SK-N-SH treated with all-trans-retinoic acid at 6 μM for 48 hours (cell line): ENCODE measurements around the gene TMEM253.

Experiments
- ATAC-seq: fragments of 200-7000 bp; cut with Tn5 transposase; 3 replicates; pipeline ENCODE4 v1.9.1; 2020; ENCODE audit warnings: mild to moderate bottlenecking, moderate library complexity
- ARNTL ChIP-seq: fragments of 450-650 bp; formaldehyde crosslinking; IDR thresholded peaks from 2 replicates; pipeline ENCODE4 v1.5.0; 2020; ENCODE audit warnings: low read depth, mild to moderate bottlenecking, moderate library complexity, borderline replicate concordance
- BACH2 ChIP-seq: fragments of 250-450 bp; sonication (Bioruptor Pico); IDR thresholded peaks from 2 replicates; pipeline ENCODE4 v1.9.0; 2021; ENCODE audit warnings: mild to moderate bottlenecking, borderline replicate concordance
- CREB5 ChIP-seq: fragments of 250-450 bp; sonication (Bioruptor Pico); IDR thresholded peaks from 2 replicates; pipeline ENCODE4 v1.5.1; 2020; ENCODE audit warnings: low read depth, mild to moderate bottlenecking, moderate library complexity
- CSDC2 ChIP-seq: fragments of 250-450 bp; sonication (Bioruptor Pico); IDR thresholded peaks from 2 replicates; pipeline ENCODE4 v1.5.0; 2020; ENCODE audit warnings: mild to moderate bottlenecking, moderate library complexity
- CSRNP3 ChIP-seq: fragments of 250-450 bp; sonication (Bioruptor Pico); IDR thresholded peaks from 2 replicates; pipeline ENCODE4 v1.5.1; 2021; ENCODE audit warnings: mild to moderate bottlenecking, moderate library complexity
- ESRRG ChIP-seq: fragments of 250-450 bp; sonication (Bioruptor Pico); IDR thresholded peaks from 2 replicates; pipeline ENCODE4 v1.6.1; 2021; ENCODE audit warnings: mild to moderate bottlenecking
- GLIS3 ChIP-seq: fragments of 250-450 bp; sonication (Bioruptor Pico); IDR thresholded peaks from 2 replicates; pipeline ENCODE4 v1.5.0; 2020; ENCODE audit warnings: mild to moderate bottlenecking, moderate library complexity
- ISL1 ChIP-seq: fragments of 250-450 bp; sonication (Bioruptor Pico); IDR thresholded peaks from 2 replicates; pipeline ENCODE4 v2.1.2; 2022; ENCODE audit warnings: mild to moderate bottlenecking, moderate library complexity
- OSR1 ChIP-seq: fragments of 250-450 bp; sonication (Bioruptor Pico); IDR thresholded peaks from 2 replicates; pipeline ENCODE4 v1.8.0; 2022; ENCODE audit warnings: moderate library complexity, mild to moderate bottlenecking, inconsistent platforms
- PATZ1 ChIP-seq: fragments of 250-450 bp; sonication (Bioruptor Pico); IDR thresholded peaks from 2 replicates; pipeline ENCODE4 v1.8.0; 2020; ENCODE audit warnings: mild to moderate bottlenecking, moderate library complexity, borderline replicate concordance
- POU6F1 ChIP-seq: fragments of 250-450 bp; sonication (Bioruptor Pico); IDR thresholded peaks from 2 replicates; pipeline ENCODE4 v1.8.0; 2021; ENCODE audit warnings: low read depth, mild to moderate bottlenecking, moderate library complexity, borderline replicate concordance
- PPARA ChIP-seq: fragments of 250-450 bp; sonication (Bioruptor Pico); IDR thresholded peaks from 2 replicates; pipeline ENCODE4 v1.5.0; 2020; ENCODE audit warnings: mild to moderate bottlenecking, borderline replicate concordance
- TOX ChIP-seq: fragments of 250-450 bp; sonication (Bioruptor Pico); IDR thresholded peaks from 2 replicates; pipeline ENCODE4 v1.8.0; 2021; ENCODE audit warnings: mild to moderate bottlenecking, moderate library complexity, borderline replicate concordance
- TSHZ2 ChIP-seq: fragments of 250-450 bp; sonication (Bioruptor Pico); IDR thresholded peaks from 2 replicates; pipeline ENCODE4 v1.5.0; 2020; ENCODE audit warnings: mild to moderate bottlenecking, moderate library complexity
- ZC3H10 ChIP-seq: fragments of 250-450 bp; sonication (Bioruptor Pico); IDR thresholded peaks from 2 replicates; pipeline ENCODE4 v1.5.1; 2021; ENCODE audit warnings: mild to moderate bottlenecking, moderate library complexity
- ZFP3 ChIP-seq: fragments of 250-450 bp; sonication (Bioruptor Pico); IDR thresholded peaks from 2 replicates; pipeline ENCODE4 v1.5.0; 2020; ENCODE audit warnings: mild to moderate bottlenecking, moderate library complexity
- ZNF565 ChIP-seq: fragments of 450-650 bp; formaldehyde crosslinking; conservative IDR thresholded peaks from 2 replicates; pipeline ENCODE4 v1.5.0; 2020; ENCODE audit warnings: low read depth, mild to moderate bottlenecking, moderate library complexity
- ZNF8 ChIP-seq: fragments of 450-650 bp; formaldehyde crosslinking; IDR thresholded peaks from 2 replicates; pipeline ENCODE4 v1.5.0; 2020; ENCODE audit warnings: mild to moderate bottlenecking, moderate library complexity

TMEM253 gene

GRCh38 chr14:21107283-21107800, 6.5 kb downstream of the TMEM253 start:
- TF ChIP-seq CSRNP3 (no peak), CREB5 (CRISPR knock-in tag) (no peak), TOX (no peak), ISL1 (CRISPR knock-in tag) (no peak), PPARA (CRISPR knock-in tag) (no peak)
- ATAC-seq = no peak; the same call in 2 of the 3 replicates

- no peak for TF ChIP-seq ARNTL (CRISPR knock-in tag)
- no peak for TF ChIP-seq ZNF565 (CRISPR knock-in tag)
- no peak for TF ChIP-seq POU6F1 (CRISPR knock-in tag)
- no peak for TF ChIP-seq ZFP3 (CRISPR knock-in tag)
- no peak for TF ChIP-seq BACH2
- TF ChIP-seq ZNF8 = no peak
- TF ChIP-seq CSDC2 (CRISPR knock-in tag) = no peak
- no peak for TF ChIP-seq PPARA (CRISPR knock-in tag)
- no peak for ATAC-seq
These were observed 7.9 kb downstream of the TMEM253 start for GRCh38 chr14:21108791-21109190.

GRCh38 chr14:21109377-21110138, 8.7 kb downstream of the TMEM253 start:
- ATAC-seq = no peak
- no peak for TF ChIP-seq ZNF8
- no peak for TF ChIP-seq CSDC2 (CRISPR knock-in tag)
- TF ChIP-seq OSR1 (CRISPR knock-in tag) = no peak
- TF ChIP-seq ZC3H10 (CRISPR knock-in tag) = no peak
- TF ChIP-seq GLIS3 (CRISPR knock-in tag) = no peak
- no peak for TF ChIP-seq BACH2
- TF ChIP-seq ESRRG (CRISPR knock-in tag) = no peak
- TF ChIP-seq ISL1 (CRISPR knock-in tag) = no peak
- TF ChIP-seq ZNF565 (CRISPR knock-in tag) = no peak
- TF ChIP-seq CSRNP3 = no peak
- TF ChIP-seq PPARA (CRISPR knock-in tag) = no peak
- TF ChIP-seq, all 23 proteins: peak for 0

- ATAC-seq = no peak
- no peak for TF ChIP-seq TSHZ2 (CRISPR knock-in tag)
- TF ChIP-seq CSRNP3 = no peak
- no peak for TF ChIP-seq CSDC2 (CRISPR knock-in tag)
- TF ChIP-seq ZNF565 (CRISPR knock-in tag) = no peak
- no peak for TF ChIP-seq ARNTL (CRISPR knock-in tag)
- TF ChIP-seq ZNF8 = no peak
- TF ChIP-seq GLIS3 (CRISPR knock-in tag) = no peak
- TF ChIP-seq ISL1 (CRISPR knock-in tag) = no peak
- no peak for TF ChIP-seq ESRRG (CRISPR knock-in tag)
- no peak for TF ChIP-seq PATZ1 (CRISPR knock-in tag)
These were observed 11.4 kb downstream of the TMEM253 start for GRCh38 chr14:21112255-21112654.
